Kidney capillary endothelial cell (primary cell): ENCODE data around the gene LRRC43.
"Not testable (repeated sequence)": the region's sequence is repeated elsewhere in the genome, so short reads cannot be mapped to it uniquely, and the experiment has no call there.

Experiments used
- DNase-seq: peaks from one replicate; pipeline ENCODE4 v3.0.0-alpha.2; 2018; ENCODE audit warnings: low spot score

Gene LRRC43

DNA sequence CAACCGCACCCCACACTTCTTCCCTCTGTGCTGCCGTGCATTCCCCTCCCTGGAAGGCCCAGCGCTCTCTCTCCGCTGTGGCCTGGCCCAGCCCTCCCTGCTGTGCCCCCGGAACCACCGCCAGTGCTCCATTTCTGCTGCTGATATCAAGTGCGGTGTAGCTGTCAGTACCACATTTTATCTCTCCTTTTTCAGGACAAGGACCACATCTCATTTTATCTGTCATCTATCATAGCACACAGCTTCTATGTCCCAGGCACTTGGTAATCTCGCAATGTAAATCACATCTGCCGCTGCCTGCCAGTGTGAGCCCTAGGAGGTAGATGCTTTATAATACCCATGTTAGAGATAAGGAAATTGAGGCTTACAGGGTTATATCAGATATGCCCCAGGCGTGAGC is 27.2 kb upstream of the LRRC43 start:
- DNase-seq = no peak

DNA sequence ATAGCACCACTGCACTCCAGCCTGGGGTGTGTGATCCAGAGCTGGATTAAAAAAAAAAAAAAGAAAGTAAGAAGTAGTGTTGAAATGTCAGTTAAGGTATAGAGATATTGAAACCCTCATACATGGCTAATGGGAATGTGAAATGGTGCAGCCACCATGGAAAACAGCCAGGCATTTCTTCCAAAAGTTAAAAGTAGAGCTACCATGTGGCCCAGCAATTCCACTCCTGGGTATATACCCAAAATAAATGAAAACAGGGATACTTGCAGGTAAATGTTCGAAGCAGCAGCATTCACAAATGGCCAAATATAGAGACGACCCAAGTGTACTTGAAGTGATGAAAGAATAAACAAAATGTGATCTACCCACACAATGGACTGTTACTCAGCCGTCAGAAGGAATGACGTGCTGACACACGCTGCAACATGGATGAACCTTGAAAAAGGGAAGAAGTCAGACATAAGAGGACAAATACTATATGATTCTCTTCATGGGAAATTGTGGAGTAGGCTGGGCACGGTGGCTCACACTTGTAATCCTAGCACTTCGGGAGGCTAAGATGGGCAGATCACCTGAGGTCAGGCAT is 24.1 kb upstream of the LRRC43 start:
- DNase-seq = no peak

DNA sequence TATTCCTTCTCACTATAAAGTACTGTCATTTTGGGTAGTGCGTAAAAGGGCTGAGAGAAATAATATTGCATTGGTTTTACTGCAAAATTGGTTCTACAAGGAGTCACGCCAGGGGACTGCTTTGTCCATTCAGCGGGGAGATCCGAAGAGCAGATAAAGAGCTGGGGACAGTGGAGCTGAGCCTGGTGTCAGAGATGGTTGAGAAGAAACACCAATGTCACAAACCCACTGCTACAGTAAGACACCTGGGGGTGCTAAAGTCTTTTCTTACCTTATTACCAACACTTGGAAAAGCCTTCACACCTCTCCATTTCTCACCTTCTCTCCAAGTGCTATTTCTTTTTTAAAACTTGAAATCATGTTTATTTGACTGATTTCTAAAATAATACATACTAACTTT is 23.0 kb upstream of the LRRC43 start:
- DNase-seq = no peak

DNA sequence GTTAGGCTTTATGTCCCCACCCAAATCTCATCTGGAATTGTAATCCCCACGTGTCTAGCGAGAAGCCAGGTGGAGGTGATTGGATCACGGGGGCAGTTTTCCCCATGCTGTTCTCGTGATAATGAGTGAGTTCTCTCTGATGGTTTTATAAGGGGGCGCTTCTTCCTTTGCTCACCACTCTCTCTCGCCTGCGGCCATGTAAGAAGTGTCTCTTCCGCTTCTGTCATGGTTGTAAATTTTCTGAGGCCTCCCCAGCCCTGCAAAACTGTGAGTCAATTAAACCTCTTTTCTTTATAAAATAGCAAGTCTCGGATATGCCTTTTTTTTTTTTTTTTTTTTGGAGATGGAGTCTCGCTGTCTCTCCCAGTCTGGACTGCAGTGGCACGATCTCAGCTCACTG is 22.2 kb upstream of the LRRC43 start:
- DNase-seq = no peak

DNA sequence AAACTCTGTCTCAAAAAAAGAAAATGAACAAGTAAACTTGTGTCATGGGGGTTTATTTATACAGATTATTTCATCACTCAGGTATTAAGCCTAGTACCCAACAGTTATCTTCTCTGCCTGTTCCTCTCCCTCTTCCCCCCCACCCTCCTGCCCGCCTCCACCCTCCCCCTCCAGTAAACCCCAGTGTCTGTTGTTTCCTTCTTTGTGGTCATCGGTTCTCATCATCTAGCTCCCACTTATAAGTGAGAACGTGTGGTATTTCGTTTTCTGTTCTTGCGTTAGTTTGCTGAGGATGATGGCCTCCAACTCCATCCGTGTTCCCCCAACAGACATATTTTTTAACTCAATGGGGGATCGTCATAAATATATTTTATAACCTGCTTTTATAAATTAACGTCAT is 21.2 kb upstream of the LRRC43 start:
- DNase-seq = no peak

DNA sequence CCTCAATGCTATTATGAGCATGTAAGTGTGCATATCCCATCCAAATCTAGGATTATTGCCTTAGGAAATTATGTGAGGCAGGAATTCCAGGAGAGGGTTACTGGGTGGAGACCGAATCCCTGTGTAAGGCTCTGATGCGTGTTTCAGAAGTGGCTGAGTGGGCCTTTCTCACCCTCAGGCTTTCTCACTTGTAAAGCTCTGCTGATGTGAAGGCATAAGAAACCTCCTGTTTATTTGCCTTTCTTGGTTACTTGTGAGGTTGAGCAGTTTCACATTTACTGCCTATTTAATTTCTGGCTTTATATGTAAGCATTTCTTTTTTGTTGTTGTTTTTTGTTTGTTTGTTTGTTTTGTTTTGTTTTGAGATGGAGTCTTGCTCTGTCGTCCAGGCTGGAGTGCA is 19.9 kb upstream of the LRRC43 start:
- DNase-seq = no peak

DNA sequence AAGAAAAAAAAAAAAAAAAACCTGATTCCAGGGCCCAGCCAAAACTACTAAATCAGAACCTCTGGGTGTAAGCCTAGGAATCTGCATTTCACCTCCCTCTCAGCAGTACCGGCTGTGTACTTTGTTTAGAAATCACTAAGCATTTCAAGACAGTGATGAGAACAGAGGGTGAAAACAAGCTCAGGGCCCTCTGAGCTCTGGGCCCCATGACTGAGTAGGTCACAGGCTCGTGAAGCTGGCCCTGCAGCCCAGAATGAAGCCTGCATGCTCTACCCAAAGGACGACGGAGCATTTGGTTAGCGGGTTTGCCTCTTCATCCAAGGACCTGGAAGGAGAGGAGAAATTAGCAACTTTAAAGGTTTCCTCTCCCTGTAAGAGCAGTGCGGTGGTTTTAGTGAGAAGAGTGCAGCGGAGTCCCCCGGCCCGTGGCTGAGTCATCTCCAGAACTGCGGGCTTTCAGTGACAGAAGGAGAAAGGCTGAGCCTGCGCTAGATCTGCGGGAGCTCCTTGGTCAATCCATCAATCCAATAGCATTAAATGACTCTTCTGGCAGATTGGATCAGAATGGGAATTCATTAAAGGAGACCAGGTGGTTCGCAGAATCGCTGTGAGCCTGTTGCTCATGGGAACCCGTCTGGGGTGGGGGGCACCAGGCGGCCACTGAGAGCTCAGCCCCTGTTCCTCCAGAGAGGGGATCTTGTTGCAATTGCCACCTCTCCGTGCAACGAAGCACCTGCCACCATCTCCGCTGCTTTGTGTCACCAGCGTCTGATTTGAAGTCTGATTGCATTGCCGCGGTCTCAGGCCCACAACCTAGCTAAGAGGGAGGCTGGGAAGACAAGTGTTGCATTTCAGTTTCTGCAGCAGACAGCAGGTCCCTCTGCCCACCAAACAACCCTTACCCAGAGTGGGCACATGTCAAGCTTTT is 16.2 kb upstream of the LRRC43 start:
- no peak for DNase-seq

DNA sequence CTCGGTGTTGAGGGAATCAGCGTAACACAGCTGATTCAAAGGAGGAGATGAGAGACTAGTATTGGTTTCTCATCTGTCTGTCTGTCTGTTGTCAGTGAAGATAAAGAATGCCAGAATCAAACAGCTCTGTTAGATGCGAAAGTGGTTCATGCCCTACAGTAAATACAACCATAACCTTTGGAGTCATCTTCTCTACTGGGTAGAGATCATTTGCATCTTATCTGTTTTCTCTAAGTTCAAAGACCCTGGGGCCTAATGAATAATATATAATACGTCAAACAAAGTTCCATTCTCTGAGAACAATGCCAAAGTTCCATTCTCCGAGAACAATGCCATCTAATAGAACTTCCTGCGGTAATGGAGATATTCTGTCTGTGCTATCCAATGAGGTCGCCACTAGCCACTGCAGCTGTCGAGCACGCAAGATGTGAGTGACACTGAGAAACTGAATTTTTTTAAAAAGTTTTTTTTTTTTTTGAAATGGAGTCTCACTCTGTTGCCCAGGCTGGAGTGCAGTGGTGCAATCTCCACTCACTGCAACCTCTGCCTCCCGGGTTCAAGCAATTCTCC is 15.5 kb upstream of the LRRC43 start:
- DNase-seq = peak; percentile 22

DNA sequence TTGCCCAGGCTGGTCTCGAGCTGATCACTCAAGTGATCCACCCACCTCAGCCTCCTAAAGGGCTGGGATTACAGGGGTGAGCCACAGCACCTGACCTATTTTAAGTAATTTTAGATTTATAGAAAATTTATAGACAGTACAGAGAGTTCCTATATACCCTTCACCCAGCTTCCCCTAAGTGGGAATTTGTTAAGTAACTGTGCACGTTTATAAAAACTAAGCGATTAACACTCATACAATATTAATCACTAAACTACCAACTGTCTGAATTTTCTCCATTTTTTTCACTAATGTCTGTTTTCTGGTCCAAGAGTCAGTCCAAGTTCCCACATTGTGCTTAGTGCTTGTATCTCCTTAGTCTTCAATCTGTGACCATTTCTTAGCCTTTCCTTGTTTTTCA is 14.4 kb upstream of the LRRC43 start:
- no peak for DNase-seq

DNA sequence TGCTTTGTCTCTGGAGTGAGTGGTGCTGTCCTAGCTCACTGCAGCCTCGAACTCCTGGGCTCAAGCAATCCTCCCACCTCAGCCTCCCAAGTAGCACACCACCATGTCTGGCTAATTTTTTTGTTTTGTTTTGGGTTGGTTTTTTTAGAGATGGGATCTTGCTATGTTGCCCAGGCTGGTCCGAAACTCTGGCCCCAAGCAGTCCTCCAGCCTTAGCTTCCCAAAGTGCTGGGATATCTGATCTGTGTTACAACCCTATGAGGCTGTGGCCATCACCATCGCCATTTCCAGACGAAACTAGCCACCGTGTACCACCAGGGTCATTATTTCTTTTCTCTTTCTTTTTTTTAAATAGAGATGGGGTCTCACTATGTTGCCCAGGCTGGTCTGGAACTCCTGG is 11.5 kb upstream of the LRRC43 start:
- no peak for DNase-seq

DNA sequence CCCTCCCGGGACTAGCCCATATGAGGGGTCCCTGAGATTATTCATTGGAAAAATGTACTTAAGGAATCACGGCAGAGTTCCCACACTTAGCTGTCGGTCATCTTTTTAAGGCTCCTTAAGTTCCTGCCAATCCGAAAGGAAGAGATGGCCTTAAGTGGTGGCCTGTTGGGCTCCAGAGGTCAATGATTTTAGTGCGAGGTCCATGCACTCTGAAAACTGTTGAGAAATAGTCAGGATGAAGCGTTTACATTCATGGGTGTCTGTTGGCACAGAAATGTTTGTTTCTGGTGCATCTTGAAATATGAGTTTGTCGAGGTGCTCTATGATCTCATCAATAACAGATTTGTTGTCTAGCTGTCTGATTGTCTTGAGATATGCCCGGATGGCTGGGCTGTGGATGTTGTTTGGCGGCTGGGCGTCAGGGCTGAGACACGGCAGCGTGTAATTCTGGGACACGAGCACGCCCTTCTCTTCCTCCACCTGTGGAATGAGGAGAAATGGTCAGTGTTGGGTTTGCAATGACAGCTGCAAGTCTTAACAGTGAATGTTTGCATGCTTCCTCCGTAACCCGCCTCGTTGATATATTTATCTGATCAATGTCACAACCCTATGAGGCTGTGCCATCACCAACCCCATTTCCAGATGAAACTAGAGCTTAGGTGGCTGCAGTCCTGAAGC is 10.5 kb upstream of the LRRC43 start:
- no peak for DNase-seq

DNA sequence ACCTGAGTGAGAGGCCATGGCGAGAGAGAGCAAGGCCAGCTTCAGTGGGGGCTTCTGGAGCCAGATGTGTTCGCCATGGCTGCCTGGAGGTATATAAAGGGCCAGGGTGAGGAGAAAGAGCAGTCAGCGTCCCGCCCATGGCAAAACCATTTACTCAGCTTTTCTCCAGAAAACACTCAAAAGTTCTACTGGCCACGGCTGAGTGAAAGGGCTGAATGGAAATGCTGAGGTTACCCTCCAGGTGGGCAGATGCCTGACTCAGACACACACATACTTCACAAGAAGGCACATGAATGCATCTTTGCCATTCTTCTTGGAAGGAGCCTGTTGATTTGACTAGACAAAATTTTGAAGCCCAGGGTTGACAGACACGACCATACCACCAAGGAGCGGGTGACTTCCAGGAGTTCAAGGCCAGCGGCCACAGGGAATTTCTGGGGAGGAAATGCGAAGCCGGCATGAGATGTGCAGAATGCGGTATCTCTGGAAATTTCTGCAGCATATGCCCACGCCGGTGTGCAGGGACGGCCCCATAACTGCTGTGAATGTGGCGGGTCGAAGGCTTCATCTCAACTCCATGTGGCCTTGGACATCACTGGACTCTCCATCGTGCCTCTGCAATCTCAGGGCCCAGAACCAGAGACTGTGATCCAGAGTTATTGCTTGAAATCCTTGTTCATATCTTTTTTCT is 8.6 kb upstream of the LRRC43 start, which contains the start of gene IL31:
TSS of gene IL31 (minus strand) at position 67 of the 691 bp plus-strand sequence. CDS start at position 18, 49 bp downstream.
- no peak for DNase-seq

DNA sequence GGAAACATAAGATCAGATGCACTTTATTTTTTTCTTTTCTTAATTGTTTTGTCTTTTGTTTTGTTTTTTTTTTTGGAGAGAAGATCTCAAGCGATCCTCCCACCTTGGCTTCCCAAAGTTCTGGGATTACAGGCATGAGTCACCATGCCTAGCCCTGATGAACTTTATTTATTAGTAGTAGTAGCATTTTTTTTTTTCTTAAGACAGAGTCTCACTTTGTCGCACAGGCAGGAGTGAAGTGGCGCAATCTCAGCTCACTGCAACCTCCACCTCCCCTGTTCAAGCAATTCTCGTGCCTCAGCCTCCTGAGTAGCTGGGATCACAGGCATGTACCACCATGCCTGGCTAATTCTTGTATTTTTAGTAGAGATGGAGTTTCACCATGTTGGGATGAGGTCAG is 6.5 kb upstream of the LRRC43 start:
- not testable (repeated sequence) for DNase-seq

DNA sequence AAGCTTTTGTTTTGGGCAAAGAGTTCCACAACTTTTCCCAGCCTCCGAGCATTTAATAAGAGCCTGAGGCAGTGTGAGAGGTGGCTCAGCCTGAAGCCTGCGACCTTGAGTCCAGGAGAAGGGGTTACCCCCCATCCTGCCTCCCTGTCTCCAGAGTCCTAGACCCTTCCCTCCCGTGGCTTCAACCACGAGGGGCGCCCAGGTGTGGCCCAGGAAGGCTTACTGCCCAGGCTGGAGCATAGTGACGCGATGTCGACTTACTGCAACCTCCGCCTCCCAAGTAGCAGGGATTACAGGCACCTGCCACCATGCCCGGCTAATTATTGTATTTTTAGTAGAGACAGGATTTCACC is 641 bp downstream of the LRRC43 start:
- no peak for DNase-seq

DNA sequence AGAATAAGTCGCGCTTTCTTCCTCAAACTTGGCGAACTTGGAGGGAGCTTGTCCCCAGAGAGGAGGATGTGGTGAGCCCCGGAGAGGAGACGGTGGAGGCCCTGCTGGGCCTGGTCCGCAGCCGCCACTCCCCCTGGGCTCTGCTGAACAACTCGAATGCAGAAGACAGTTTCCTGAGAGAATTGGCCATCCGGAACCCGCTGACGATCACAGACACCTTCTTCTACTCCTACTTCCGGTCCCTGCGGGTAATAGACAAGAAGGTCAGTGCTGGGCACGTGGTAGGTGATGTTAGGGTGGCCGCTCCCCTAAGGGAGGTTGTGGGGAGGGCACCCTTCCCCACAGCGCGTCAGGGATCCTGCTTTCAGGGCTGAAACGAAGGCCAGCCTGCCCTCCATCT is 1.6 kb downstream of the LRRC43 start:
- DNase-seq = no peak

DNA sequence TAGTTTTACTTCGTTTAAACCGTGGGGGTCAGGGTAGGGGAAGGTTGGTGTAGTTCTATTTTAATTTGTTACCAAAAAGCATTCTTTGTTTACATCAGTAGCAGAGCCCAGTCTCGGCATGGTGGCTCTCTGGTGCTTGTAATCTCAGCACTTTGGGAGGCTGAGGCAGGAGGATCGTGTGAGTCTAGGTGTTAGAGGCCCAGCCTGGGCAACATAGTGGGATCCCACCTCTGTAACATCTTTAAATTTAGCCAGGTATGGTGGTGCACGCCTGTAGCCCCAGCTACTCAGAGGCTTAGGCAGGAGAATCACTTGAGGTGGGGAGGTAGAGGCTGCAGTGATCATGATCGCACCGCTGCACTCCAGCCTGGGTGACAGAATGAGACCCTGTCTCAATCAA is 2.2 kb downstream of the LRRC43 start:
- DNase-seq = no peak

DNA sequence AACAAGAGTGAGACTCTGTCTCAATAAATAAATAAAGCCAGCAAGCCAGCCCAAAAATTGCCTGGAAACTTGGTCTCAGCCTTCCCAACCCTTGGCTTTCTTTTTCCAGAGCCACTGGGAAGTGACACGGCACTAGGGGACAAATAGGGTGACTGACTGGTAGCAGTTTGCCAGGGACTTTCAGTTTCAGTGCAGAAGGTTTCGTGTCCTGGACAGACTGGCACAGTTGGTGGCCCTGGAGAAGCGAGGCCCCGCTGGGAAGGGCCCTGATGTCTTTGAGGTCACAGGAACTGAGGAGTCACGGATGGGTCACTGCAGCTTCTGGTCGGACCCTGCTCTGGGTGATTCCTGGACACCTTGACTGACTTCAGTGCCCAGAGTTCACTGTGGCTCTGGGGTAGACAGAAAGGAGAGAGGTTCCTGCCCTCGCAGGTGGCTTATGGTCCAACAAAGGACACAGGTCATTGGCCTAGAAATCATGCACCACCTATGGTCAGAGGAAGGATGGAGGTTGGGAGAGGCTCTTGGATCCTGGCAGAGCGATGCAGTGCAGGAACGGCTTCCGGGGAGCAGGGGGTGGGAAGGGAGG is 2.7 kb downstream of the LRRC43 start:
- no peak for DNase-seq

DNA sequence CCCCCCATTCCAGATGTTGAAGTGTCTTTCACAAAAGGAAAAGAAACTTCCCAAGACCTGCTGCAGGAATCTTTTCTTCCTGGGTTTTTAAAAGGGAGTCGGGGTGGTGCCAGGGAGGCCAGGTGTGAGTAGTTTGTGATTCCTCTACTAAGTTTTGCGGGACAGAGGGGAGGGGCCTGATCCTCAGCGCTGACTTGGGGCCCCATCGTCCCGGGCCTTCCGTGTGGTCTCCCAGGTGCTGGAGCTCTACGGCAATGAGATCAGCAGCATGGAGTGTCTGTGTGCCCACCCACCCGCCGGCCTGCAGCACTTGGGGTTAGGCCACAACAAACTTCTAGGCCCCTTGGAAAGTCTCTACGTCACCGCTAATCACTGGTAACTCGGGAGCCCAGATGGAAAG is 4.5 kb downstream of the LRRC43 start:
- DNase-seq = no peak

DNA sequence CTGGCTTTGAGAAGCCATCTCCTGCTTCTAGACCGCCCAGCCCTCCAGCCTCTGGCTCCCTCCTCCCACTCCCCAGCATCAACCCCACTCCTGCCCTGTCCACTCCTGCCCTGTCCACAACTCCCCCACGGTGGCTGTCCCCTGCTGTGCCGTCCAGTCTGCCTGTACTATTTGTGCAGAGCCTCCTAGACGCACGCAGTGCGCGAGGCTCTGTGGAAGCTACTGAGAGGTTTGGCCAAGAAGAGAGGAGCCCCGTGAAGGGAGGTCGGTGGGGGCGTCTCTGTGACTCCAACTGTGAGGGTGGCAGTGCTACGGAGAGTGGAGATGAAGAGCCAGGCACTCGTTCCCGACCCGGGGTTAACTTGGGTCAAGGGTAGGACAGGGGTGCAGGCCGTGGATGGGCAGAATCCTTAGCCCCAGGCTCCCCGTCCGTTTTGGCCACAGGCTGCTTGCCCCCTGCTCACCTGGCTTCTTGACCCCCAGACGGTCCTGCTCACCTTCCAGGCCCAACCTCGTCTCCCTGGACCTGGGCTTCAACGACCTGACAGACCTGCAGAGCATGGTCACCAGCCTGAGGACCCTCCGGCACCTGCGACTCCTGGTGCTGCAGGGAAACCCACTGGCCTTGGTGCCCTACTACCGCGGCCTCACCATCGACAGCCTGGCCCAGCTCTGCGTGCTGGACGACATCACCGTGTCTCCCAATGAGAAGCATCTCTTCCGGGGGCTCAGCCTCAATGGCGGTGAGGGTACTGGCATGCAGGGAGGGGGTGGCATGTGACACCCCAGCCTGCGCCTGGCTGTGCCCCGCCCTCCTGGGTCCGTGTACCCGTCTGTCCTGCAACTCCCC is 6.9 kb downstream of the LRRC43 start:
- no peak for DNase-seq

DNA sequence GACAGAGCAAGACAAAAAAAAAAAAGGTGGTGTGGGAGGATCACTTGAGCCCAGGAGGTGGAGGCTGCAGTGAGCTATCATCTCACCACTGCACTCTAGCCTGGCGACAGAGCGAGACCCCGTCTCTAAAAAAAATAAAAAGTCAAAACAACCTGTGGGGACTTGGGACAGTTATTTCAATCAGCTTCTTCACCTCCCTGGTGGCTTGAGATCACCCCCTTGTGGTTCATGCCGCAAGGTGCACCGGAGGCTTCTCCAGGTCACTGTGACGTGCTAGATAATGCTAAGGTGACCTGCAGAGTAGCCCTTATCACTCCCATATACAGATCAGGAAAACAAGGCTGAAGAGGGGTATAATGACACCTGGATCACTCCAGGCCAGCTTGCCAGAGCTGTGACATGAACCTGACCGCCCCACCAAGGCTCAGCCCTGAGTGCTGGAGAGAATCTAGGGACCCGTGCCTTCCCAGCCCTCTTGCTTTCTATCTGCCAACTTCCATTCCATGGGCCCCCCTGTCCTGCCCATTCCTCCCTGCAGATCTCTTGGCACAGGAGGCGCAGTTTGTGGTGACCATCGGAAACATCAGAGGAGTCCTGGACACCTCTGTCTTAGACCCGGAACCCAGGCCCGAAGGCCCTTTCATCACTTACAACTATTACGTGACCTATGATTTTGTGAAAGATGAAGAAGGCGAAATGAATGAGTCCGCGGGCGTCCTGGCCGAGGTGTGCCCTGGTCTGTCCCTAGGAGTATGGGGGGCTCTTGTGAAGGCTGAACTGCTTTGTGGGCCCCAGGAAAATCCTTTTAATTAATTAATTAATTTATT is 8.1 kb downstream of the LRRC43 start:
- peak; percentile 57 for DNase-seq
